GM19455 (cell line): ENCODE measurements around the gene ADSL.

ENCODE experiments used
- ATAC-seq: cut with Tn5 transposase; IDR thresholded peaks from one replicate; pipeline ENCODE4 v1.9.1; 2021; ENCODE audit not compliant: unreplicated experiment

The ADSL gene

DNA sequence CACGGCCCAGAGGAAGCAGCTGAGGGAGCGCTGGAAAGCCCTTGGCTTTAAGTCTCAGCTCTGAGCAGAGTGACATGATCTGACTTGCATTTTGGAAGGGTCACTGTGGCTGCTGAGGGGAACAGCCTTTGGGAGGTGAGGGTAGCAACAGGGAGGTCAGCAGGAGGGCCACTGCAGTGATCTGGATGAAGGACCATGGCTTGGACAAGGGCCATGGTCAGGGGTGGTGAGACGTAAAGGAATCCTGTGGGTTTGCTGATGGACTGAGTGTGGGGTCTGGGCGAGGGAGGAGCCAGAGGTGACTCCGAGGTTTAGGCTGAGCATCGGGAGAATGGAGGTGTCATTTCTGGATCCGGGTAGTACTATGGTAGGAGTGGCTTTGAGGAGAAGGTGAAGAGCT is 57.4 kb downstream of the ADSL start:
- no peak for ATAC-seq

DNA sequence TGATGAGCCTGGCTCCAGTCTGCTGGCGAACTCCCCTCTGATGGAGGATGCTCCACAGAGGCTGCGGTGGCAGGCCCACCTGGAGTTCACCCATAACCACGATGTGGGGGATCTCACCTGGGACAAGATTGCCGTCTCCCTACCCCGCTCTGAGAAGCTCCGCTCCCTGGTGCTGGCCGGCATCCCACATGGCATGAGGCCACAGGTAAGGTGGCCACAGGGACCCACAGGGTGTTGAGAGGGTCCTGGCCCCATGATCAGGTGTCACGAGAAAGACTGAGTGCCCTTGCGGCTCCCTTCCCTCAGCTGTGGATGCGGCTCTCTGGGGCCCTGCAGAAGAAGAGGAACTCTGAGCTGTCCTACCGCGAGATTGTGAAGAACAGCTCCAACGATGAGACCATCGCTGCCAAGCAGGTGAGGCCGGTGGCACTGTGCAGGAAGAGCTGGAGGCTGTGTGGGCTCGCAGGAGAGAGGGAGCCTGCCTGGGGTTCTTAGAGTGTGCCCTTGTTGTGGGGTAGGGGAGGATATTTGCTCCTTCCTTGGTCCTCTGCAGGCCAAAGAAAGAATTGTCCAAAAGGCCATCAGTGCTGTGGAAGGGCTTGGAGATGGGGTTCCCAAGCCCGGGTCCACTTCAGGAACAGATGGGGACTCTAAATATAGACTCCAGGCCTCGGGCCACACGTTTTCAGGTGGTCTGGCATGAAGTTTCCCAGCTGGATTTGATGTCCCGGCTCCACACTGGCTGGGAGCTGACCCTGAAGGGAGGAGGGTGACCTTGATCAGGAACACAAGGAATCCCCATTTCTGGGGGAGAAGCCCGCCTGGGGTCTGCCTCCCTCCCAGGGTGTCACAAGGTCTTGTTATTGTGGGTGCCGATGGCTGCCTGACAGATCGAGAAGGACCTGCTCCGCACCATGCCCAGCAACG is 58.2 kb downstream of the ADSL start:
- ATAC-seq = no peak

DNA sequence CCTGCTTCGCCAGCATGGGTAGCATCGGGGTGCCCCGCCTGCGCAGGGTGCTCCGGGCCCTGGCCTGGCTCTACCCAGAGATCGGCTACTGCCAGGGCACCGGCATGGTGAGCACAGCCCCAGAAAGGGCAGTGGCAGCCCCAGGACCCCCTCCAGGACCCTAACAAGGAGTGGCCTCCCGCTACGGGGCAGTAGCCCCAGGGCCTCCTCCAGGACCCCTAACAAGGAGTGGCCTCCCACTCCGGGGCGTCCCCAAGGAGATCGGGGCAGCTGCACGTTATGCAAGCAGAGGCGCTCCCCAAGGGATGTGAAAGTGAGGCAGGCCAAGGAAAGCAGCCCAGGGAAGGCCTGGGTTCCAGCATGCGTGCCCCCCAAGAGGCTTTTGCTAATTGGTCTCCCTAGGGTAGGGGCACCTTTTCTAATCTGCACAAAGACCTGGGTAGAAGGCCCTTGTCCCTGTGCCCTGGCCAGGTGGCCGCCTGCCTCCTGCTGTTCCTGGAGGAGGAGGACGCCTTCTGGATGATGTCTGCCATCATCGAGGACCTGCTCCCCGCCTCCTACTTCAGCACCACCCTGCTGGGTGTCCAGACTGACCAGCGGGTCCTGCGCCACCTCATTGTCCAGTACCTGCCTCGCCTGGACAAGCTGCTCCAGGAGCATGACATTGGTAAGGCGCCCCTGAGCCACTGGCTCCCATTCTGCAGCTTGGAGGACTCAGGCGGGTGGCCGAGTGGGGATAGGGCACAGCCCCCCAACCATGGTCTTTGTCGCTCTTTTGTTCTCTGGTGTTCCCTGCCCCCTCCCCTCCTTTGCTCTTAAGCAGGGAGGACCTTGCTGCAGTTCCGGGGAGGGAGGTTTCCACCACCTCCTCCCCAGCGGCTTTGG is 59.1 kb downstream of the ADSL start:
- no peak for ATAC-seq

DNA sequence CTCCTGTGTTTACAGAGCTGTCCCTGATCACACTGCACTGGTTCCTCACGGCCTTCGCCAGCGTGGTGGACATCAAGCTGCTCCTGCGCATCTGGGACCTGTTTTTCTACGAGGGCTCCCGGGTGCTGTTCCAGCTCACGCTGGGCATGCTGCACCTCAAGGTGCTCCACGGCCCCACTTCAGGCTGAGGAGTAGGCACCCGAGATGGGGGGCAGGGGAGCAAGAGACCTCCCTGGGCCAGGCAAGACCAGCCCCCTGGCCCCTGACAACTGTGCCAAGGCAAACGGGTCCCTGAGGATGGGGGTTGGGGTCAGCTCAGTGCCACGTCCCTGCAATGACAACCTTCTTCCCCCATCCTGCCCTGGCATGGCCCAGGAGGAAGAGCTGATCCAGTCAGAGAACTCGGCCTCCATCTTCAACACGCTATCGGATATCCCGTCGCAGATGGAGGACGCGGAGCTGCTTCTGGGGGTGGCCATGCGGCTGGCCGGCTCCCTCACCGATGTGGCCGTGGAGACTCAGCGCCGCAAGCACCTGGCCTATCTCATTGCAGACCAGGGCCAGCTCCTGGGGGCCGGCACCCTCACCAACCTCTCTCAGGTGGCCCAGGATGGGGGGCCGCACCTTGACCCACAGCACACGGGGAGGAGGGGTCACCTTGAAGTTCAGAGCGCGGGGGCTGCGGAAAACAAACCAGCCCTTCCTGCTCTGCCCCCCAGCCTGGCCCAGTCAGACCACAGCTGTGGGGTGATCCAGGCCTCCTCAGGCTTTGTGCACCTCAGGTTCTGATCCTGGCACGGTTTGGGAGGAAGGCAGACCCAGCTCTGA is 60.0 kb downstream of the ADSL start:
- no peak for ATAC-seq

DNA sequence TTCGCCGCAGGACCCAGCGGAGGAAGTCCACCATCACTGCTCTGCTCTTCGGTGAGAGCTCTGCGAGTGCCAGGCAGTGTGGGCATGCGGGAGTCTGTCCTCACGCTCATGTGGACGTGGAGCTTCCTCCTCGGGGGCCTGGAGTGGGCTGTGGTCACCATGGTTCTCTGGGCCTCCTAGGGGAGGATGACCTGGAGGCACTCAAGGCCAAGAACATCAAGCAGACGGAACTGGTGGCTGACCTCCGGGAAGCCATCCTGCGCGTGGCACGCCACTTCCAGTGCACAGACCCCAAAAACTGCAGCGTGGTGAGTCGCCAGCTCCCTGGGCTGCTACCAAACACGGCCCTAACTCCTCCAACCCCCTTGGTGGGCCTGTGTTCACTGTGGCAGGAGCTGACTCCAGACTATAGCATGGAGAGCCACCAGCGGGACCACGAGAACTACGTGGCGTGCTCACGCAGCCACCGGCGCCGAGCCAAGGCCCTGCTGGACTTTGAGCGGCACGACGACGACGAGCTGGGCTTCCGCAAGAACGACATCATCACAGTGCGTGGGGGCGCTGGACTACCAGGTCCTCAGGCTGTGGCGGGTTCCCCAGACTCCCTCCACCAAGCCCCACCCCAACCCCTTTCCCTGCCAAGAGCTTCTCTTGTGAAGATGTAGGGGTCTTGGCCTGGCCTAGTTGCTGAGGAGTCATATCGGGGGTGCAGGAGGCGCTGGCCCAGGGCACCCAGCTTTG is 60.9 kb downstream of the ADSL start:
- ATAC-seq = no peak

DNA sequence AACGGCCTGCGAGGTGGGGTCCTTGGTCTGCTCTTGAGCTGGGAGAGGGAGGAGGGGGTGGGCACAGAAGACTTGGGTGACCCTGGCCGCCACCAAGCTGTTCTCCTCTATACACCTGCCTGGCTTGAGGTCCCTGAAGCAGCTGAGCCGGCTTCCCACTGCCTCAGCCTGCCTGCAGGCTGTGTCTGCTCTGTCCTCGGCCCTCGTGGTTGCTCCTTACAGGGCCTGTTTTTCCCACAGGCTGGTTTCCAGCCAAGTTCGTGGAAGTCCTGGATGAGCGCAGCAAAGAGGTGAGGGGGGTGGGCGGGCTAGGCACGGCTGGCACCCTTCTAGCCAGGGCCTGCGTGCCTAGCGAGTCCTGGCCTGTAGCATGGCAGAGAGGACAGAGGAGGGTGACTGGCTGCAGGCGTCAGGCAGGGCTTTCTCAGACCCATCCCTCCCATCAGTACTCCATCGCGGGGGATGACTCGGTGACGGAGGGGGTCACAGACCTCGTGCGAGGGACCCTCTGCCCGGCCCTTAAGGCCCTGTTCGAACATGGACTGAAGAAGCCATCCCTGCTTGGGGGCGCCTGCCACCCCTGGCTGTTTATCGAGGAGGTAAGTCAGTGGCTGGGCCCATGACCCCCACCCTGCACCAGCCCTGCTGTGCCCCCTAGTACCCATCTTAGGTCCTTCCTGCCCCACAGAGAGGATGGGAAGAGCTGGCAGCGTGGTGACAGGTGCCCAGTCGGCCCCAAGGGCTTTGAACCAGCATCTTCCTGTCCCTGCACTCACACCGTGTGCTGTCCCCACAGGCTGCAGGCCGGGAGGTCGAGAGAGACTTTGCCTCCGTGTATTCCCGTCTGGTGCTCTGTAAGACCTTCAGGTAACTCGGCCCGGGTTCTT is 61.8 kb downstream of the ADSL start:
- ATAC-seq = no peak

DNA sequence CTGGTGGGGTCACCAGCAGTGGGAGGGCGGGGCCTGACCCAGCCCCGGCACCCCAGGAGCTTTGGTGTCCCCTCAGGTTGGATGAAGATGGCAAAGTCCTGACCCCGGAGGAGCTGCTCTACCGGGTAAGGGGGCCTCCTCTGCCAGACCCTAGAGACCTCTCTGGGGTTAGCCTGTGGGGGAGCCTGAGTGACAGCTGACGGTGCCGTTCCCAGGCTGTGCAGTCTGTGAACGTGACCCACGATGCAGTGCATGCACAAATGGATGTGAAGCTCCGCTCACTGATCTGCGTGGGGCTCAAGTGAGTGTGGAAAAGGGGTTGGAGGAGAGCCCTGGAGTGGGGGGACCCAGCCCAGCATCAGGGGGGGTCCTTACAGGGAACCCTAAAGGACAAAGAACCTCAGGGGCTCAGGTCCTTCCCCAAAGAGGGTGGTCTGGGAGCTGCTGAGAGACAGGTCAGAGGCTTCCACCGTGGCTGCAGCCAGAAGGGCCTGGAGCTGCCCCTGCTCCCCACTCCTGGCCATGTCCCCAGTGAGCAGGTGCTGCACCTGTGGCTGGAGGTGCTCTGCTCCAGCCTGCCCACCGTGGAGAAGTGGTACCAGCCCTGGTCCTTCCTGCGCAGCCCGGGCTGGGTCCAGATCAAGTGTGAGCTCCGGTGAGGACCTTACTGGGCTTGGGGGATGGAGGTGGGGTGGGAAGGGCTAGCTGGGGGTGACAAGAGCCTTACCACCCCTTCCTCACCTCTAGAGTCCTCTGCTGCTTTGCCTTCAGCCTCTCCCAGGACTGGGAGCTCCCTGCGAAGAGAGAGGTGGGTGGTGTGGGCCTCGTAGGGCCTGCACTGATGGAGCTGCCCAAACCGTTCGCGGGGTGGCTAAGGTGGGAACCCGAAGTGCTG is 62.7 kb downstream of the ADSL start:
- no peak for ATAC-seq

DNA sequence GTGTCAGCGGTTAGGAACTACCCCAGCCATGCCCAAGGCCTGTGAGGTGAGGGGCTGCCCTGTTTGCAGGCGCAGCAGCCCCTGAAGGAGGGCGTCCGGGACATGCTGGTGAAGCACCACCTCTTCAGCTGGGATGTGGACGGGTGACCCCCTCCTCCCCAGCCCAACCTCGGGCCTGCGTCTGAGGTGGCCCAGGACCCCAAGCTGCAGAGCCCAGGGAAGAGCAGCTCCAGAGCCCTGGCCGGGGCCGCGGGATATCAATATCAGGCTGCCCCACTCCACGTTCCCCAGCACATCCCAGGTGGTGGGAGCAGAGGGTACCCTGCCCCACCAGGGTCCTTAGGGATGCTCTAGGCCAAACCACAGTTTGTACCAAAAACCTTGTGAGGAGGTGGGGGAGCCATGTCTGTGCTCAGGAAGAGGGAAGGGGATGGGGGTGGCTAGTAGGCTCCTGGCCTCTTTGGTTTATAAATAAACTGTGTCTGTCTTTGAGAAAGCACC is 63.4 kb downstream of the ADSL start:
- no peak for ATAC-seq

DNA sequence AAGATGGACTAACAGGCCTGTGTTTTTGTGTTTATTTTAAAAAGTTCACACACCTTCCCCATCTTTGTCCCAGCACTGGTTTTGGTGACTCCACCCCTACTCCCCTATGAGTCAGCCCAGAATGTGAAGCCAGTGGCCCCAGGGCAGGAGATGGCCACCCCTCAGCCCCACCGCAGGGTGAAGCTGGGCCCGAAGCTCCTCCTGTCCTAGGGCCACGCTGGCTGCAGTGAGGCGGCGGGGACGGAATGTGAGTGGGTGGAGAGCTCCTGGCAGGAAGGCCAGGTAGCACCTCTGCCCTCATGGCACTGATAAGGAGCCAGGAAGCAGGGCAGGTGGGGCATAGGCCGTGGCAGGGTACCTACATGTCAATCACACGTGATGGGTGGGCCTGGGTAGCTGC is 64.0 kb downstream of the ADSL start:
- no peak for ATAC-seq

DNA sequence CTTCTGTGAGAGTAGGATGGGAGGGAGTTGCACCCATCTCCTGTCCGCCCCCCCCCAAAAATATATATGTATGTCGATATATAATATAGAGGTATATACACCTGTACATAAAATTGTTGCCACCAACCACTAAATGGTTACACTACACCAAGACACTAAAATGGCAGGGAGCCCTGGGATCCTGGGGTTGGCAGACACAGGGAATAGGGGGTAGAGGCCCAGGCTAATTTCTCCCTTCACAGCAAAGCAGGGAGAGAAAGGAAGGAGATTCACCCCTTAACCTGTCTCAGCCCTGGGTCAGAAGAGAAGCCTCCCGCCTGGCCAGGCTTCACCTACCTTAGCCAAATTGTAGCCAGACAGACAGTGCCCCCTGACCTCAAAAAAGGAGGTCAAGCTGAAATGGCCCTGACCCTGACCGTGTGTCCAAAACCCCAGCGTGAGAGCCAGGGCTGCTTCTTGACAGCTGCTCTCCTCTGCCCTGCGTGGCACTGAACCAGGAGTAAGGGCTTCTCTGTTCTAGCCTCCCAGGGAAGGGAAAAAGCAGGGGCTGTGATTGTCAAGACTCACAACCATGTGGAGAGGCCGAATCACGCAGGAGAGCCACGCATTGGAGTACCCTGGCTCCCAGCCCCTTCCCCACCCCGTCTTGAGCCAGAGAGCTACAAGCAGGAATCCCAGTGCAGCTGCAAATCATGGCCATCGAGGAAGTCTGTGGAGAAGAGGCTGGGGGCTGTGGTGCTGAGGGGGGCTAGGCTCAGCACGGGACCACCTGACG is 64.6 kb downstream of the ADSL start:
- no peak for ATAC-seq

DNA sequence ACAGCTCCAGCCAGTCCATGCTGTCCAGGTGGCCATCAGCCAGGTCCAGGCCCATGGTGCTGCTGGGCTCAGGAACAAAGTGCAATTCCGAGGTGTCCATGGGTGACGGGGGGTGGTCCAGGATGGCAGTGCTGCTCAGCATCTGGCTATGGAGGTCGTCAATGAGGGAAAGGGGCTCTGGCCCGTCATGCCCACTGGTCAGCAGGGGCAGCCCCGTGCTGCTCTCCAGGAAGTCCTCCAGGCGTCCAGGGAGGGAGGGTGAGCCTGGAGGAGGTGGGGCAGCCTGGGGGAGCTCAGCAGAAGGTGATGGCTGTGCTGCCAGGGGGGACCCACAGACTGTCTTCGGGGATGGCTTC is 65.2 kb downstream of the ADSL start:
- ATAC-seq = no peak

DNA sequence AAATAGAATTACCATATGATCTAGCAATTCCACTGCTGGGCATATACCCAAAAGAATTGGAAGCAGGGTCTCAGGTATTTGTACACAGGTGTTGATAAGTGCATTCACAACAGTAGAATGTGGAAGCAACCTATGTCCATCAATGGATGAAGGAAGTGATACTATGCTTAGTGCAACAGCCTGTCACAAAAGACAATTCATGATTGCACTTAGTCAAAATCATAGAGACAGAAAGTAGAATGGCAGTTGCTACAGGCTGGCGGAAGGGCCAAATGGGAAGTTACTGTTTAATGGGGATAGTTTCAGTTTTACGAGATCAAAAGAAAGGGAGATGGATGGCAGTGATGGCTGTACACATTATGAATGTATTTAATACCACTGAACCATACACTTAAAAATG is 66.1 kb downstream of the ADSL start:
- no peak for ATAC-seq

DNA sequence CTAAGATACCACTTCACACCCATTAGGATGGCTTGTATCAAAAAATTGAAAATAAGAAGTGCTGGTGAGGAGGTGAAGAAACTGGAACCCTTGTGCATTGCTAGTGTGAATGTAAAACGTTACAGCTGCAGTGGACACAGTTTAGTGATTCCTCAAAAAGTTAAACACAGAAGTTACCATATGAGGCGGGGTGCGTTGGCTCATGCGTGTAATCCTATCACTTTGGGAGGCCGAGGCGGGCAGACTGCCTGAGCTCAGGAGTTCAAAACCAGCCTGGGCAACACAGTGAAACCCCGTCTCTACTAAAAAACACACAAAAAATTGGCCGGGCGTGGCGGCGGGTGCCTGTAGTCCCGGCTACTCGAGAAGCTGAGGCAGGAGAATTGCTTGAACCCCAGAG is 67.6 kb downstream of the ADSL start:
- ATAC-seq = no peak

DNA sequence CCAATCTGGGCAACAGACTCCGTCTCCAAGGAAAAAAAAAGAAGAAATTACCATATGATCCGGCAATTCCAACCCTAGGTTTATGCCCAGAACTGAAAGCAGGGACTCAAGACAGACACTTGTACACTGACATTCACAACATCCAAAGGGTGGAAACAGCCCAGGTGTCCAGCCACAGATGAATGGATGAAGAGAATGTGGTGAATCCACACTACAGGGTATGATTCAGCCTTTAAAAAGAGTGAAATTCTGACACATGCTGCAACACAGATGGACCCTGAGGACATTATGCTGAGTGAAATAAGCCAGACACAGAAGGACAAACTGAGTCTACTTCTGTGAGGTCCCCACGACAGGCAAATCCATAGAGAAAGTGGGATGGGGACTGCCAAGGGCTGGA is 68.0 kb downstream of the ADSL start:
- ATAC-seq = no peak

DNA sequence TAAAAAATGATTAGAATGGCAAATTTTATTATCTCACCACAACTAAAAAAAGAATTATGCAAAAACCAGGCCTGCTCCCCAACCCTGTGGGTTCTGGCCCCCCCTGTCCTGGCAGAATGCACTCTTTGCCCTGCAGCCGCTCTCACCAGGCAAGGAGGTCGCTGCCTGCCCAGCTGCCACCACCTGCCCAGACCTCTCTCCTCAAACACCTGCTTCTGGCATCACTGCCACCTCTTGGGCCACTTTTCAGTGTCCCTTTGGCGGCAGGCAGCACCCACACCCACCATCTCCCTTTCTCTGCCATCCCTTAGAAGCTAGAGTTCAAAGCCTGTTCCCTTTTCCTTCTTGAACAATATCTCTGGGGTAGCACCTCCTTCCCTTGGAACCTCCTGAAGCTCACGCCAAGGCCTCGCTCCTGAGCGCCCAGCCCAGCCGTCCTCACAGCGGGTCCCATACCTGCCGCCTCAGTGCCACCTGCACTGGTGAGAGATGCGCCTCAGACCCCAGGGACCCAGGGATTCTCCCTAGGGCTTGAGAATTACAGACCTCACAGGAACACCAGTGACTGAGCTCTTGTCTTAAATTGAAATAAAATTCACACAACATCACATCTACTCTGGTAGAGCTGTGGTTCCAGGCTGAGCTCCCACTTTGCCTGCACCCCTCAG is 68.7 kb downstream of the ADSL start:
- no peak for ATAC-seq

DNA sequence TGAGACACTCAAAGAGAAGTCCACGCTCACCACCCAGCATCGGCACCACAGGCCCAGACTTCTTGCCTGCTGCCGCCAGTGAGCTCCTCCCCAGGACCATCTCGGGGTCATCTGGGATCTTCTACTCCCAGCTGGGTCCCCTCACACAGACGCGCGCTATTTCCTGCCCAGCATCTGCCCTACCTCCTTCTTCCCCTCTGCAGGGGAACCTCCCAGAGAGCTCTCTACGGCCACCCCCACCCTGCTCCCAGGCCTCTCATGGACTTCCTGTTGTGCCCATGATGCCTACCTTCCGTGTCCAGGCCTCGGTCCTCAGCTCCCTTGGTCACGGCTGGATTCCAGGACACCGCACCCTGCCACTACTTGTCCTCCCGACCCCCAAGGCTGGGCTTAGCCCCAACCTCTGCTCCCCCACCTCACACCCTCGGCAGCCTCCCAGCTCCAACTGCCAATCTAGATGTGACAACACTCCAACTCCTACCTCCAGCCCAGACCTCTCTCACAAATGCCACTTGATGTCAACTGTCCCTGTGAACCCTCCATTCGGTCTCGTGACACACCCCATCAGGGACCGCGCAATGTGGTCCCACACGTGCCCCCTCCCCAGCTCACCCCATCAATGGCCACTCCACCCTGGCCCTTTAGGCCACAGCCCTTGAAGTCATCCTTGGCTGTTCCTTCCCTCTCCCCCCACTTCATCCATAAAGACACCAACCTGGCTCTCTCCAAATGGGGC is 69.4 kb downstream of the ADSL start:
- ATAC-seq = no peak

DNA sequence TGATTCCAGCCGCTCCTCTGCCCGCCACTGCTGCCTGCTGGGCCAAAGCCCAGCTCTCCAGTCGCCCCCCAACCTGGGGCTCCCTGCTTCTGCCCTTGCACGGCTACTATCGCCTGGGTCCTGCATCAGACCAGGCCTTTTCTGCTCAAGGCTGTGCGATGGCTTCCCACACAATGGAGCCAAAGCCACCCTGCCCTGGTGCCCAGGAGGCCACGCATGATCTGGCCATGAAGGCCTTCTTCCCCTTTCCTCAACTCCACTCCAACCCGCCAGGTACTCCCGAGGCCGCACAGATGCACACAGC is 69.9 kb downstream of the ADSL start:
- no peak for ATAC-seq
